MCF 10A (cell line): ENCODE data around the gene GPNMB. TPM values are rescaled to one million over a fixed set of nuclear protein-coding genes. Genes with fewer than 3 reads are reported as not detected.

Source experiments
- BruUV-seq: library from RNA; stranded (reverse); fragments of 400-500 nt; replicated peaks from 2 replicates; lab custom pipeline; 2021; lab: Mats Ljungman, UMichigan
- CTCF ChIA-PET: fragments of 300-600 bp; sonication (Branson Sonifier 250); formaldehyde crosslinking; extraction: SDS; loops from one replicate; lab custom pipeline; 2021; ENCODE audit warnings: antibody characterized with exemption, inconsistent platforms; lab: Yijun Ruan, JAX
- POLR2A ChIA-PET: fragments of 300-600, 350-650 bp; sonication (Branson Sonifier 250); formaldehyde crosslinking; extraction: SDS; loops from one replicate; lab custom pipeline; 2020; ENCODE audit warnings: antibody characterized with exemption, inconsistent platforms; lab: Yijun Ruan, JAX
- DNase-seq: peaks from one replicate; pipeline ENCODE4 v3.0.0-alpha.2; 2018; ENCODE audit not compliant: unreplicated experiment
- H3K27ac Mint-ChIP-seq: one replicate; pipeline ENCODE4 v1.8.0; 2022; ENCODE audit warnings: mild to moderate bottlenecking, low read depth, mixed read lengths; ENCODE audit not compliant: unreplicated experiment
- H3K27me3 Mint-ChIP-seq: one replicate; pipeline ENCODE4 v1.8.0; 2022; ENCODE audit warnings: mixed read lengths; ENCODE audit not compliant: insufficient read depth, unreplicated experiment
- H3K36me3 Mint-ChIP-seq: one replicate; pipeline ENCODE4 v1.8.0; 2022; ENCODE audit warnings: mild to moderate bottlenecking, moderate library complexity, mixed read lengths; ENCODE audit not compliant: insufficient read depth, unreplicated experiment
- H3K4me1 Mint-ChIP-seq: one replicate; pipeline ENCODE4 v1.8.0; 2022; ENCODE audit warnings: mixed read lengths; ENCODE audit not compliant: insufficient read depth, unreplicated experiment
- H3K4me3 Mint-ChIP-seq: one replicate; pipeline ENCODE4 v1.8.0; 2022; ENCODE audit warnings: mild to moderate bottlenecking, moderate library complexity, mixed read lengths; ENCODE audit not compliant: unreplicated experiment
- H3K9me3 Mint-ChIP-seq: one replicate; pipeline ENCODE4 v1.8.0; 2022; ENCODE audit warnings: mixed read lengths; ENCODE audit not compliant: unreplicated experiment
- CTCF ChIP-seq: fragments of 200-600 bp; IDR thresholded peaks from one replicate; pipeline ENCODE4 v1.8.0; 2022; ENCODE audit warnings: antibody characterized with exemption, mild to moderate bottlenecking; ENCODE audit not compliant: unreplicated experiment
- intact Hi-C: fragments of 100-400 bp; cut with micrococcal nuclease; formaldehyde crosslinking; loops from 2 replicates; pipeline ENCODE4 v1.14.1; 2022
- total RNA-seq: library from RNA; stranded (reverse); gene quantifications from 2 replicates; pipeline ENCODE4 v1.2.3, GENCODE V29; 2022

GPNMB gene
- total RNA-seq, 1 experiment from 2014 or later, result 1.1 TPM

- no peak for DNase-seq
- no TSS peak for BruUV-seq
- ChIA-PET POLR2A (no interaction called here), CTCF (interaction anchor here (1.3 kb wide), 1 partner anchor 21 kb away, joined by 3 read pairs; no protein-coding TSS in a partner anchor)
- Mint-ChIP-seq H3K27ac (no peak overlapping the region), H3K9me3 (no peaks in the 10 kb centered on the region), H3K4me3 (no peak overlapping the region), H3K27me3 (no peaks in the 10 kb centered on the region), H3K4me1 (peaks cover 5% of the 10 kb centered on the region), H3K36me3 (peaks cover 20% of the 10 kb centered on the region)
- intact Hi-C loops, result no loop called here
- no peak for TF ChIP-seq CTCF
Observed at GRCh38 chr7:23205577-23205908, 41.0 kb upstream of the GPNMB start.

GRCh38 chr7:23205909-23206767 lies 40.4 kb upstream of the GPNMB start:
- H3K4me1 Mint-ChIP-seq, result peaks cover 5% of the 10 kb centered on the region
- H3K4me3 Mint-ChIP-seq, result no peak overlapping the region
- no peak overlapping the region for H3K27ac Mint-ChIP-seq
- CTCF ChIA-PET, result interaction anchor here (1.3 kb wide), 1 partner anchor 21 kb away, joined by 3 read pairs; no protein-coding TSS in a partner anchor
- intact Hi-C loops, result no loop called here
- POLR2A ChIA-PET, result interaction anchor here (0.6 kb wide), 1 partner anchor 57 kb away, joined by 3 read pairs; no protein-coding TSS in a partner anchor
- no peaks in the 10 kb centered on the region for H3K27me3 Mint-ChIP-seq
- DNase-seq, result no peak
- no TSS peak for BruUV-seq
- no peak for TF ChIP-seq CTCF
- H3K36me3 Mint-ChIP-seq, result peaks cover 14% of the 10 kb centered on the region
- no peaks in the 10 kb centered on the region for H3K9me3 Mint-ChIP-seq

- POLR2A ChIA-PET, result interaction anchor here (0.6 kb wide), 1 partner anchor 350 kb away, joined by 3 read pairs; no protein-coding TSS in a partner anchor
- BruUV-seq, result no TSS peak
Observed at GRCh38 chr7:23207021-23207420, 39.6 kb upstream of the GPNMB start.

More at GRCh38 chr7:23207021-23207420, 39.6 kb upstream of the GPNMB start:
- H3K27ac Mint-ChIP-seq, result no peak overlapping the region
- no peak overlapping the region for H3K4me3 Mint-ChIP-seq
- peaks cover 5% of the 10 kb centered on the region for H3K4me1 Mint-ChIP-seq
- CTCF ChIA-PET, result no interaction called here
- DNase-seq, result no peak
- no peak for TF ChIP-seq CTCF
- H3K9me3 Mint-ChIP-seq, result no peaks in the 10 kb centered on the region
- H3K36me3 Mint-ChIP-seq, result peaks cover 5% of the 10 kb centered on the region
- no peaks in the 10 kb centered on the region for H3K27me3 Mint-ChIP-seq
- intact Hi-C loops, result no loop called here
